Measurements from ENCODE around the gene ERICH6B. TPM values are rescaled to one million over a fixed set of nuclear protein-coding genes. Genes with fewer than 3 reads are reported as not detected.

The ERICH6B gene
- total and polyA plus RNA-seq, 10 of the 15 experiments (the other 5 are each of a cell fraction or from before 2014, with no cell fraction given): 0.27 to 0.75 (median 0.33) TPM; not detected in 7

DNA sequence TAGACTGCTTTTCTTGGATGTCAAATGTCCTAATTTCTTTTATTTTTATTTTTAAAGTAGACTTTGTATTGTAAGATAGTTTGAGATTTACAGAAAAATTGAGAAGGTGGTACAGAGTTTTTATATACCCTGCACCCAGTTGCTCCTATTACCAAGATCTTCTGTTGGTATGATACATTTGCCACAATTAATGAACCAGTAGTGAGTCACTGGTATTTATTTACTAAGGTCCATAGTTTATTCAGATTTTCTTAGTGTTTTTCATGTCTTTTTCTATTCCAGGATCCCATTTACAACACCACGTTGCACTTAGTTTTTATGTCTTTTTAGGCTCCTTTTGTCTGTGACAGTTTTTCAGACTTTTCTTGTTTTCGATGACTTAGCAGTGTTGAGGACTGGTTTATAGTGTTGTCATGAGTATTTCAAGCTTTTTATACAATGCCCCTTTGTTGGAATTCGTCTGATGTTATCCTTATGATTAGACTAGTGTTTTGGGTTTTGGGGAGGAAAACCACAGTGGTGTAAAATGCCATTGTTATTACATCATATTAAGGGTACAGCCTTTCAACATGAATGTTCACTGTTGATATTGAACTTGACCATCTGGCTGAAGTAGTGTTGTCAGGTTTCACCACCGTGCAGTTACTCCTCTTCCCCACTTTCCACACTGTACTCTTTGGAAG lies 114.9 kb downstream of the ERICH6B start:
- no peak for ATAC-seq
- RAD21 ChIA-PET (ENCODE audit: unreplicated experiment): no interaction called here
- Histone ChIP-seq H3K79me2 (ENCODE audit: control insufficient read depth, insufficient read depth, low read length) (no peaks in the 10 kb centered on the region), H3K4me1 (ENCODE audit: control insufficient read depth, insufficient read depth, low read length) (no peaks in the 10 kb centered on the region), H3K27ac (ENCODE audit: control insufficient read depth, insufficient read depth) (no peak overlapping the region), H3K9ac (ENCODE audit: control insufficient read depth, insufficient read depth, low read length) (no peak overlapping the region), H4K20me1 (ENCODE audit: control insufficient read depth, insufficient read depth) (no peaks in the 10 kb centered on the region), H3K4me2 (ENCODE audit: control insufficient read depth, insufficient read depth) (no peak overlapping the region), H3K9me3 (replicated peaks; ENCODE audit: control insufficient read depth, insufficient read depth, low read length) (no peaks in the 10 kb centered on the region), H3K27me3 (replicated peaks in 1 of 2; ENCODE audit: control insufficient read depth in 2 of 2, insufficient read depth in 2 of 2, low read length in 1 of 2) (no peaks in the 10 kb centered on the region), H3K36me3 (ENCODE audit: control insufficient read depth in 2 of 2, insufficient read depth in 2 of 2, low read length in 1 of 2) (peaks cover 7 to 19% of the 10 kb centered on the region in 2 experiments), H3K4me3 (no peak overlapping the region), H2AFZ (ENCODE audit: control insufficient read depth, low read depth, low read length) (no peak overlapping the region)
- CTCF ChIA-PET: interaction anchor here (0.9 to 1.1 kb wide), 2 partner anchors 9 to 129 kb away, joined by 3 to 5 read pairs; no protein-coding TSS in a partner anchor
- SMC1A ChIA-PET (ENCODE audit: uncharacterized antibody, unreplicated experiment): no interaction called here
- intact Hi-C loops (cut with micrococcal nuclease; ENCODE audit: unreplicated experiment): no loop called here
- no peak for TF ChIP-seq DPF2 (IDR thresholded peaks at IDR 0.05)
- TF ChIP-seq PAX8 (IDR thresholded peaks at IDR 0.05): no peak
- no peak for TF ChIP-seq ETV6 (conservative IDR thresholded peaks at IDR 0.05 in 1 of 2, IDR thresholded peaks at IDR 0.05 in 1 of 2; ENCODE audit: borderline replicate concordance in 1 of 2, low read depth in 1 of 2)
- TF ChIP-seq RAD51 (IDR thresholded peaks at IDR 0.05): no peak
- TF ChIP-seq ZNF24 (IDR thresholded peaks at IDR 0.05): no peak
- TF ChIP-seq, protein P1, sequence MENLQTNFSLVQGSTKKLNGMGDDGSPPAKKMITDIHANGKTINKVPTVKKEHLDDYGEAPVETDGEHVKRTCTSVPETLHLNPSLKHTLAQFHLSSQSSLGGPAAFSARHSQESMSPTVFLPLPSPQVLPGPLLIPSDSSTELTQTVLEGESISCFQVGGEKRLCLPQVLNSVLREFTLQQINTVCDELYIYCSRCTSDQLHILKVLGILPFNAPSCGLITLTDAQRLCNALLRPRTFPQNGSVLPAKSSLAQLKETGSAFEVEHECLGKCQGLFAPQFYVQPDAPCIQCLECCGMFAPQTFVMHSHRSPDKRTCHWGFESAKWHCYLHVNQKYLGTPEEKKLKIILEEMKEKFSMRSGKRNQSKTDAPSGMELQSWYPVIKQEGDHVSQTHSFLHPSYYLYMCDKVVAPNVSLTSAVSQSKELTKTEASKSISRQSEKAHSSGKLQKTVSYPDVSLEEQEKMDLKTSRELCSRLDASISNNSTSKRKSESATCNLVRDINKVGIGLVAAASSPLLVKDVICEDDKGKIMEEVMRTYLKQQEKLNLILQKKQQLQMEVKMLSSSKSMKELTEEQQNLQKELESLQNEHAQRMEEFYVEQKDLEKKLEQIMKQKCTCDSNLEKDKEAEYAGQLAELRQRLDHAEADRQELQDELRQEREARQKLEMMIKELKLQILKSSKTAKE (IDR thresholded peaks at IDR 0.05; ENCODE audit: low read depth, poor library complexity, severe bottlenecking): no peak
- TF ChIP-seq CHD1 (IDR thresholded peaks at IDR 0.05; ENCODE audit: low read depth, low read length): no peak
- TF ChIP-seq, protein P2, sequence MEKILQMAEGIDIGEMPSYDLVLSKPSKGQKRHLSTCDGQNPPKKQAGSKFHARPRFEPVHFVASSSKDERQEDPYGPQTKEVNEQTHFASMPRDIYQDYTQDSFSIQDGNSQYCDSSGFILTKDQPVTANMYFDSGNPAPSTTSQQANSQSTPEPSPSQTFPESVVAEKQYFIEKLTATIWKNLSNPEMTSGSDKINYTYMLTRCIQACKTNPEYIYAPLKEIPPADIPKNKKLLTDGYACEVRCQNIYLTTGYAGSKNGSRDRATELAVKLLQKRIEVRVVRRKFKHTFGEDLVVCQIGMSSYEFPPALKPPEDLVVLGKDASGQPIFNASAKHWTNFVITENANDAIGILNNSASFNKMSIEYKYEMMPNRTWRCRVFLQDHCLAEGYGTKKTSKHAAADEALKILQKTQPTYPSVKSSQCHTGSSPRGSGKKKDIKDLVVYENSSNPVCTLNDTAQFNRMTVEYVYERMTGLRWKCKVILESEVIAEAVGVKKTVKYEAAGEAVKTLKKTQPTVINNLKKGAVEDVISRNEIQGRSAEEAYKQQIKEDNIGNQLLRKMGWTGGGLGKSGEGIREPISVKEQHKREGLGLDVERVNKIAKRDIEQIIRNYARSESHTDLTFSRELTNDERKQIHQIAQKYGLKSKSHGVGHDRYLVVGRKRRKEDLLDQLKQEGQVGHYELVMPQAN (conservative IDR thresholded peaks at IDR 0.05): no peak
- no peak for TF ChIP-seq NFIC (IDR thresholded peaks at IDR 0.05; ENCODE audit: low read depth, low read length)
- no peak for TF ChIP-seq NR2C2 (IDR thresholded peaks at IDR 0.05; ENCODE audit: borderline replicate concordance, control insufficient read depth, insufficient read length, low read depth)
- TF ChIP-seq NFYB (IDR thresholded peaks at IDR 0.05; ENCODE audit: insufficient read depth, low read depth, low read length): no peak
- TF ChIP-seq, protein P3, sequence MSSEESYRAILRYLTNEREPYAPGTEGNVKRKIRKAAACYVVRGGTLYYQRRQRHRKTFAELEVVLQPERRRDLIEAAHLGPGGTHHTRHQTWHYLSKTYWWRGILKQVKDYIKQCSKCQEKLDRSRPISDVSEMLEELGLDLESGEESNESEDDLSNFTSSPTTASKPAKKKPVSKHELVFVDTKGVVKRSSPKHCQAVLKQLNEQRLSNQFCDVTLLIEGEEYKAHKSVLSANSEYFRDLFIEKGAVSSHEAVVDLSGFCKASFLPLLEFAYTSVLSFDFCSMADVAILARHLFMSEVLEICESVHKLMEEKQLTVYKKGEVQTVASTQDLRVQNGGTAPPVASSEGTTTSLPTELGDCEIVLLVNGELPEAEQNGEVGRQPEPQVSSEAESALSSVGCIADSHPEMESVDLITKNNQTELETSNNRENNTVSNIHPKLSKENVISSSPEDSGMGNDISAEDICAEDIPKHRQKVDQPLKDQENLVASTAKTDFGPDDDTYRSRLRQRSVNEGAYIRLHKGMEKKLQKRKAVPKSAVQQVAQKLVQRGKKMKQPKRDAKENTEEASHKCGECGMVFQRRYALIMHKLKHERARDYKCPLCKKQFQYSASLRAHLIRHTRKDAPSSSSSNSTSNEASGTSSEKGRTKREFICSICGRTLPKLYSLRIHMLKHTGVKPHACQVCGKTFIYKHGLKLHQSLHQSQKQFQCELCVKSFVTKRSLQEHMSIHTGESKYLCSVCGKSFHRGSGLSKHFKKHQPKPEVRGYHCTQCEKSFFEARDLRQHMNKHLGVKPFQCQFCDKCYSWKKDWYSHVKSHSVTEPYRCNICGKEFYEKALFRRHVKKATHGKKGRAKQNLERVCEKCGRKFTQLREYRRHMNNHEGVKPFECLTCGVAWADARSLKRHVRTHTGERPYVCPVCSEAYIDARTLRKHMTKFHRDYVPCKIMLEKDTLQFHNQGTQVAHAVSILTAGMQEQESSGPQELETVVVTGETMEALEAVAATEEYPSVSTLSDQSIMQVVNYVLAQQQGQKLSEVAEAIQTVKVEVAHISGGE (CRISPR knock-in tag; IDR thresholded peaks at IDR 0.05): no peak
- TF ChIP-seq TCF3 (IDR thresholded peaks at IDR 0.05; ENCODE audit: borderline replicate concordance, insufficient read depth, low read depth, low read length): no peak
- TF ChIP-seq, protein P4, sequence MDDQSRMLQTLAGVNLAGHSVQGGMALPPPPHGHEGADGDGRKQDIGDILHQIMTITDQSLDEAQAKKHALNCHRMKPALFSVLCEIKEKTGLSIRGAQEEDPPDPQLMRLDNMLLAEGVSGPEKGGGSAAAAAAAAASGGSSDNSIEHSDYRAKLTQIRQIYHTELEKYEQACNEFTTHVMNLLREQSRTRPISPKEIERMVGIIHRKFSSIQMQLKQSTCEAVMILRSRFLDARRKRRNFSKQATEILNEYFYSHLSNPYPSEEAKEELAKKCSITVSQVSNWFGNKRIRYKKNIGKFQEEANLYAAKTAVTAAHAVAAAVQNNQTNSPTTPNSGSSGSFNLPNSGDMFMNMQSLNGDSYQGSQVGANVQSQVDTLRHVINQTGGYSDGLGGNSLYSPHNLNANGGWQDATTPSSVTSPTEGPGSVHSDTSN (IDR thresholded peaks at IDR 0.05; ENCODE audit: insufficient replicate concordance, low read depth, low read length): no peak
- TF ChIP-seq ZZZ3 (IDR thresholded peaks at IDR 0.05; ENCODE audit: control insufficient read depth, insufficient read length, low read depth): no peak
- WGBS (ENCODE audit: insufficient coverage, insufficient replicate concordance, low lambda C conversion rate, missing lambda C conversion rate): 87% methylated on average over 4 of the region's 4 CpGs
- in situ Hi-C loops (cut with MboI): no loop called here
- no peak for DNase-seq (ENCODE audit: low read depth, low spot score)
- POLR2A ChIA-PET: no interaction called here
- BruUV-seq (replicated peaks): no TSS peak
- peak; percentile 7 for FAIRE-seq
